ENCODE data around the gene ITGAD.

Gene ITGAD

GRCh38 chr16:31473264-31473984, 80.3 kb downstream of the ITGAD start:
- no peak for TF ChIP-seq CTCF (conservative IDR thresholded peaks at IDR 0.05; ENCODE audit: low read depth, low read length)
- no peak overlapping the region for H3K4me3 ChIP-seq (ENCODE audit: low read depth, low read length)
- no peak for DNase-seq (ENCODE audit: low read depth)

GRCh38 chr16:31474173-31474714, 81.1 kb downstream of the ITGAD start:
- peak; percentile 22 for TF ChIP-seq CTCF (conservative IDR thresholded peaks at IDR 0.05; ENCODE audit: low read depth, low read length)
- peak; percentile 71 for DNase-seq (ENCODE audit: low read depth)
- H3K4me3 ChIP-seq (ENCODE audit: low read depth, low read length): no peak overlapping the region

GRCh38 chr16:31474773-31475738, 81.9 kb downstream of the ITGAD start:
- no peak for DNase-seq (ENCODE audit: low read depth)
- H3K4me3 ChIP-seq (ENCODE audit: low read depth, low read length): no peak overlapping the region
- no peak for TF ChIP-seq CTCF (conservative IDR thresholded peaks at IDR 0.05; ENCODE audit: low read depth, low read length)

- TF ChIP-seq CTCF (conservative IDR thresholded peaks at IDR 0.05; ENCODE audit: low read depth, low read length): no peak
- no peak overlapping the region for H3K4me3 ChIP-seq (ENCODE audit: low read depth, low read length)
- no peak for DNase-seq (ENCODE audit: low read depth)
Observed at GRCh38 chr16:31475946-31476302, 82.8 kb downstream of the ITGAD start.
